ENCODE data around the gene RCHY1.

The RCHY1 gene

DNA sequence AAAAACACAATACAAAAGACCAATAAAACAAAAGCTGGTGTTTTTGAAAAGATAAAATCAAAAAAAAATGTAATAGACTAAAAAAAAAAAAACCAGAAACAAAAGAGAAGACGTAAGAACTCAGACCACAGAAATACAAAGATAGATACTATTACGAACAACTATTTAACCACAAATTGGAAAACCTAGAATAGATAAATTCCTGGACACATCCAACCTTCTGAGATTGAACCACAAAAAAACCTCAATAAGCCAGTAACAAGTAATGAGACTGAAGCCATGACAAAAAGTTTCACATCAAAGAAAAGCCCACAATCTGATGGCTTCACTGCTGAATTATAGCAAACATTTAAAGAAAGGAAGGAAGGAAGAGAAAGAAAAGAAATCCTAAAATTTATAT lies 16.2 kb downstream of the RCHY1 start:
- Mint-ChIP-seq H3K4me1 (peaks cover 27% of the 10 kb centered on the region), H3K36me3 (peaks cover 58% of the 10 kb centered on the region), H3K27me3 (no peaks in the 10 kb centered on the region), H3K27ac (no peak overlapping the region), H3K4me3 (no peak overlapping the region), H3K9me3 (peaks cover 3% of the 10 kb centered on the region)
- ATAC-seq: no peak

DNA sequence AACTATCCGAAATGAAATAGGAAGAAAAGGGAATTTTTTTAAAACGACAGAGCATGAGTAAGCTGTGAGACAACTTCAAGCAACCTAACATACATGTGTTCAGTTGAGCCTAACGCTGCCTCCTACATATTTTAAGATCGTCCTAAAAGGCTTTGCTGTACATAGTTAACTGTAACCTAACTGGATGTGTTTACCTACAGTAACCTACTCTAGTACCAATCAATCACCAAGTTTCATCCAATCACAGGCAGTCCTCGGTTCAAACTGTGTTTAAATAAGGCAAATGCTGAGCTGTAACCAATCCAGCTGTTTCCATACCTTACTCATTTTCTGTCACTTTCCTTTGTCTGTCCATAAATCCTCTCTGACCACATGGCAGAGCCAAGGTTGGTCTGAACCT lies 17.1 kb downstream of the RCHY1 start:
- no peaks in the 10 kb centered on the region for H3K27me3 Mint-ChIP-seq
- ATAC-seq: no peak
- no peak overlapping the region for H3K4me3 Mint-ChIP-seq
- peaks cover 61% of the 10 kb centered on the region for H3K36me3 Mint-ChIP-seq
- peaks cover 27% of the 10 kb centered on the region for H3K4me1 Mint-ChIP-seq
- H3K9me3 Mint-ChIP-seq: peaks cover 3% of the 10 kb centered on the region
- no peak overlapping the region for H3K27ac Mint-ChIP-seq

DNA sequence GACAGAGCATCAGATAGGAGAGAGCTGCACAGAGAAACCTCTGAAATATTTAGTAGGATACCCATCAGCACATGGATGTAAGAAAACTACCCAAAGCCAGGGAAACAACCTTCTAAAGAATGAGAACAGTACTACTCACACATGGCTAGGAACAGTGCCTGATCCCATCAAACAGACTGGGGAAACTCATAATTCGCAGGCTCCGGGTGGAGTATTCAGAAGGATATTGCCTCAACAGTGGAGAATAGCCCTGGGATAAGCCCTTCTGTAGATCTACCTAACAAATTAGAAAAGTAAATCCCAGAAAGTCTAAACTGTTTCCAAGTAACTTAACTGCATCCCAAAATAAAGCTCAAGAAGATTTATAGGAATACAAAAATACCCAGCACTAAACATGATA lies 17.8 kb downstream of the RCHY1 start:
- H3K36me3 Mint-ChIP-seq: peaks cover 64% of the 10 kb centered on the region
- peaks cover 27% of the 10 kb centered on the region for H3K4me1 Mint-ChIP-seq
- peaks cover 3% of the 10 kb centered on the region for H3K9me3 Mint-ChIP-seq
- no peak overlapping the region for H3K4me3 Mint-ChIP-seq
- H3K27me3 Mint-ChIP-seq: no peaks in the 10 kb centered on the region
- ATAC-seq: no peak
- H3K27ac Mint-ChIP-seq: no peak overlapping the region

DNA sequence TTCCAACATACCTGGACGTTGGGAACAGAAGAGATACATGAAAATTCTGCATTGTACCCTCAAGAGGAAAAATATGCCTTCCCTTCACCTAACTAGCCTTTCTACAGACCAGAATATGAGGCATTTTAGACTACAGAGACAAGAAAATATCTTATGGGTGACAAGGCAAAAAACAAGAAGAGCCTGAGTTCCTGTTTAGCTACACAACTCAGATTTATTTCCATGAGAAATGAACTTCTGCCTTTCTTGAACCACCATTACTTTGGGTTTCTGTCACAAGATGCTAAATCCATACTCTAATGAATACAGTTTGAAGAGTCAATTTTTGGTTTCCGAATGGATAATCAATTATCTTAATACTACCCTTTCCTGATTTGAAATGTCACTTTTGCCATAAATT lies 18.7 kb downstream of the RCHY1 start:
- Mint-ChIP-seq H3K27ac (no peak overlapping the region), H3K4me1 (peaks cover 27% of the 10 kb centered on the region), H3K27me3 (no peaks in the 10 kb centered on the region), H3K9me3 (peaks cover 3% of the 10 kb centered on the region), H3K4me3 (no peak overlapping the region), H3K36me3 (peaks cover 67% of the 10 kb centered on the region)
- ATAC-seq: no peak

DNA sequence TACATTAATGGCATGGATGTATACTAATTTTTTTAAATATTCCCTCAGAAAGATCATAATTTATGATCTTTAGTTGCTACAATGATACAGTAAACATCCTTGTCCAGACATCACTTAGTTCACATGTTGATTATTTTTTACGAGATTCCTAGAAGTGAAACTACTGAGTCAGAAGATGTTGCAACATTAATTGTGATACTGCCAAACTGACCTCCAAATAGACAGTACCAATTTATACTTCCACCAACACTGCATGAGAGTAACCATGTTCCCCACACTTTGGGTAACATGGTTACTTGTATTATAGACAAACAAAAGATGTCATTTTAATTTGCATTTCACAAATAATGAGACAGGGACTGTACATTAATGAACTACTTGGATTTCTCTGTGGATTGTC lies 19.6 kb downstream of the RCHY1 start:
- H3K4me1 Mint-ChIP-seq: peaks cover 27% of the 10 kb centered on the region
- H3K4me3 Mint-ChIP-seq: no peak overlapping the region

DNA sequence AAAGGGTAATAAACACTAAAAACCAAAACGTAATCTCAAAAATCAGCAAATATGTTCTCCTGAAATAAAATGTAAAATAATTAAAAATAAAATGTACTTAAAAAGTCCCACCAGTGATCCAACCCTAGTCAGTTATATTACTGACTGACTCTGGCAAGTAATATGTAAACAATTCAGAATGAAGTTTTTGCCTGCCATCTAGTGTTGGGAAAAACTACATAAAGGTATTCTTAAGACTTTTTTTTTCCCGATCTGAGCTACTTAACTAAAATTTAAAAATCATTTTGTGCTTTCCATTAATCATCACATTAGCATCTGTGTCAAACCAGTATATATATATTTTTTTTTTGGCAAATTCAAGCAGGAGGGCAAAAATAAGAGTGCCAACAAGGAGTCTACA lies 24.0 kb downstream of the RCHY1 start:
- Mint-ChIP-seq H3K27ac (no peak overlapping the region), H3K4me3 (no peak overlapping the region), H3K9me3 (no peaks in the 10 kb centered on the region), H3K4me1 (no peaks in the 10 kb centered on the region), H3K27me3 (no peaks in the 10 kb centered on the region), H3K36me3 (peaks cover 27% of the 10 kb centered on the region)
- ATAC-seq: no peak

More for the DNA sequence above, 19.6 kb downstream of the RCHY1 start:
- no peak for ATAC-seq
- Mint-ChIP-seq H3K27me3 (no peaks in the 10 kb centered on the region), H3K36me3 (peaks cover 66% of the 10 kb centered on the region), H3K27ac (no peak overlapping the region), H3K9me3 (peaks cover 3% of the 10 kb centered on the region)

DNA sequence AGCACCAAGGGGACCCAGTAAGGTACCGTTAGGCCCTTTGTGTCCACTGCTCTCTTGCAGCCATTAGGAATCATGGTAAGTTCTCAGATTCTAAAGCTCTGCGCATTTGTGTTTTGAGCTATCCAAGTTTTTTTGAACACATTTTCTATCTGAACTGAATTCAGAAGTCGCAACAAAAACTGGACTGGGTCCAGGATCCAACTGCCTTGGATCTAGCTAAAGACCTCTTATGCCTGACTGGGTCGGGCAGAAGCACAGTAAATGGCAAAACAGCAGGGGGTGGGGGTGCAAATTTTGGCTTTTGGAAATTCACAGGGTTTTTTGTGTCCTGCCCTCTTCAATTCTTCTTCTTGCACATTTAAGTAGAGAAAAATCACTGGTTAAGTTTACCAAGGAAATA lies 30.0 kb downstream of the RCHY1 start:
- Mint-ChIP-seq H3K27me3 (no peaks in the 10 kb centered on the region), H3K27ac (no peak overlapping the region), H3K4me1 (no peaks in the 10 kb centered on the region), H3K36me3 (peaks cover 28% of the 10 kb centered on the region), H3K9me3 (no peaks in the 10 kb centered on the region), H3K4me3 (no peak overlapping the region)
- no peak for ATAC-seq

DNA sequence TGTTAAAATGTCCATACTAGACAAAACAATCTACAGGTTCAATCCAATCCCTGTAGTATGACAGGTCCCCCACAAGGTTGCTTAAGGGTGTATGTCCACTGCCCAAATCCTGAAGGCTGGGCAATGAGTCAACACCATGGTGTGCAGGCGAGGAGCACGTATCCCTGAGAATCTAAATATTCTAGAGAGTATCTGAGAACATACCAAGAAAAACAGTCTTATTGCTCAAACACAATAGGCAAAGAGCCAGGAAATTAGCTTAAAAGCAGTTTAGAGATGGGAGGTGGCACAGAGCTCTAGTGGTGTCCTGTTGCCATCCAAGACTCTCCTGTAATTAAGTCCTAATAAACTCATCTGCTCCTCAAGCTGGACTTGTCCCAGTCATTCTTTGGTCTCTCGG lies 37.0 kb downstream of the RCHY1 start:
- no peak overlapping the region for H3K4me3 Mint-ChIP-seq
- no peak for ATAC-seq
- H3K27ac Mint-ChIP-seq: no peak overlapping the region
- H3K9me3 Mint-ChIP-seq: peaks cover 6% of the 10 kb centered on the region
- peaks cover 4% of the 10 kb centered on the region for H3K4me1 Mint-ChIP-seq
- peaks cover 77% of the 10 kb centered on the region for H3K36me3 Mint-ChIP-seq
- H3K27me3 Mint-ChIP-seq: no peaks in the 10 kb centered on the region

DNA sequence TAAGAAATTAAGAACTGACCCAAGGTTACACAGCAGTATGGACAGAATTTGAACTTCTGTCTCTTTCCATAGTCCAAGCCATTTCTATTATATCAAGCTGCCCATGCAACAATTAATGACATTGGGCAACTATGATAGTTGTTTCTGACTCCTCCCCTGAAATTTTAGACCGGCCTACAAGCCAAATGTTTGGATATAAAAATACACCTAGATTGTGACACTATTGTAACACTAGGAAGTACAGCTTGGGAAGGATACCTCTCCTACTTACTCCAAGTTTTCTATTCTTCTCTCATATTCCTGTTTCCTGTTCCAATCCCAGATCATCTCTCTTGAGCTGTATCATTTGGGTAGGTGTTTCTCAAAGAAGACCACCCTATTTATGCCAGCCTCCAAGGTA lies 43.5 kb downstream of the RCHY1 start:
- H3K9me3 Mint-ChIP-seq: no peaks in the 10 kb centered on the region
- no peaks in the 10 kb centered on the region for H3K27me3 Mint-ChIP-seq
- H3K4me1 Mint-ChIP-seq: peaks cover 3% of the 10 kb centered on the region
- H3K36me3 Mint-ChIP-seq: peaks cover 23% of the 10 kb centered on the region
- no peak for ATAC-seq
- H3K4me3 Mint-ChIP-seq: no peak overlapping the region
- H3K27ac Mint-ChIP-seq: no peak overlapping the region

DNA sequence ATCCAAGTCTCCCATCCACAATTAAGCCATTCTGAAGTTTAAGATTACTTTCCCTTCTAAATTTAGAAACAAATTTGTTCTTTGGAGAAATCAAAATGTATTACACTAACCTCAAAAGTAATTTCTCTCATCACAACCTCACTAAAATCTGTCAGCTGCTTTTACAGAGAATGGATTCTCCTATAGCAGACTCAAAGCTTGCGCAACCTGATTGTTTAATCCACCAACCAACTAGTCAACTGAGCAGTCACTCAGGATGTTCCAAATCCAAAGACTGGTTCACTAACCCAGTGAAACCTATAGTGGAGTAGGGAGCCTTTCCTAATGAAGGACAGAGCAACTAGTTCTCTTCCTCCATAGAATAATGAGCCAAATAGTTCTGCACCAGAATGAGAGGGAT lies 44.3 kb downstream of the RCHY1 start:
- no peak overlapping the region for H3K27ac Mint-ChIP-seq
- H3K4me3 Mint-ChIP-seq: no peak overlapping the region
- H3K36me3 Mint-ChIP-seq: peaks cover 16% of the 10 kb centered on the region
- ATAC-seq: no peak
- no peaks in the 10 kb centered on the region for H3K27me3 Mint-ChIP-seq
- H3K4me1 Mint-ChIP-seq: no peaks in the 10 kb centered on the region
- no peaks in the 10 kb centered on the region for H3K9me3 Mint-ChIP-seq

DNA sequence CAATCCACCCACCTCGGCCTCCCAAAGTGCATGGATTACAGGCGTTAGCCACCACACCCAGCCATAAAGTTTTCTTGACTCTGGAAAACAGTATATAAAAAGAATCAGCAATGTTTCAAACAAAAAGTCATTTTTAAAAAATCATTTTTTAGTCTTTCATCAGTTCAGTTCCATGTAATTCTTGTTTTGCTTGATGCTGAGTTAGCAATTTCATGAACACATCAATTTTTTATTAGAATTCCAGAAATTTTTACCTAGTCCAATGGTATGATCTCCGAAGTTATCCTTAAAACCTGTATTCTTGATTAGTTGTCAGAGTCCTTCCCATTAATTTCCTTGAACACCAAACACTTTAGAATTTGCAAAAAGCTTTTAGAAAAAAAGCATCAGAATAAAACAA lies 56.8 kb downstream of the RCHY1 start:
- H3K4me1 Mint-ChIP-seq: no peaks in the 10 kb centered on the region
- H3K9me3 Mint-ChIP-seq: peaks cover 4% of the 10 kb centered on the region
- H3K27me3 Mint-ChIP-seq: peaks cover 34% of the 10 kb centered on the region
- ATAC-seq: no peak
- no peak overlapping the region for H3K4me3 Mint-ChIP-seq
- no peak overlapping the region for H3K27ac Mint-ChIP-seq
- H3K36me3 Mint-ChIP-seq: no peaks in the 10 kb centered on the region

DNA sequence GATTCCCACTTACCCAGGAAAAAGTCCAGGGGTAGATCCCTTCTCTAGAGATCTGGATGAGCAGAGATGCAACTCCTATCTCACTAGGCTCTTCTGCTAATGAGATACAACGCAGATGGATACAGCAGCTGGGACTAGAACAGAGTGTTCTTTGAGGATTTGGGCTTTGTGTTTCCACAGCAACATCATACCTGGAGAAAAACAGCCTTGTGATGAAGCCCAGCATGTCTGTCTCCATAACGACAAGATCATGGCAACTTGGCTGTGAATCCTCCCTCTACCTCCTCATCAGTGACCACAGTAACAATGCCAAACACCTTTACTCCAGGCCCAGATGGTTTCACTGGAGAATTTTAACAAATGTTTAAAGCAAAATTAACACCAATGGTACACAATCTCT lies 80.1 kb downstream of the RCHY1 start:
- Mint-ChIP-seq H3K27me3 (peaks cover 63% of the 10 kb centered on the region), H3K4me1 (peaks cover 7% of the 10 kb centered on the region), H3K9me3 (peaks cover 16% of the 10 kb centered on the region), H3K36me3 (no peaks in the 10 kb centered on the region), H3K4me3 (no peak overlapping the region), H3K27ac (no peak overlapping the region)
- ATAC-seq: no peak

DNA sequence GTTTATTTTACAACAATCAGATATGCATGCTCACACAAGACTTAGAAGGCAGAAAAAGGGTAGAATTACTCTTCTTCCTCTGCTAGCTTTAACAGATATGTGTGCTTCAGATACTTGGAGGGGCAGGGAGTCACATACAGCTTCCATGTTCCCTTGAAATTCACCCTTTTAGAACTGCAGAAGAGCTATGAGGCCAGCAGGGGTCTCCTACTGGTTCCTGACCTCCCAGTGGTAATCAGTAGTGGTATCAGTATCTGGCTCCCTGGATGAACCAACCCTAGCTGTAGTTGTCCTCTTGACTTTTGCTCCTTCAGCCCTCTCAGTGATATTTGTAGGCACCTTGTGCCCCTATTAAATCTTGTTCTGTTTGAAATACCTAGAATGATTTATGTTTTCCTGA lies 81.5 kb downstream of the RCHY1 start:
- no peak overlapping the region for H3K4me3 Mint-ChIP-seq
- no peaks in the 10 kb centered on the region for H3K36me3 Mint-ChIP-seq
- H3K4me1 Mint-ChIP-seq: peaks cover 7% of the 10 kb centered on the region
- peaks cover 13% of the 10 kb centered on the region for H3K9me3 Mint-ChIP-seq
- peaks cover 63% of the 10 kb centered on the region for H3K27me3 Mint-ChIP-seq
- no peak overlapping the region for H3K27ac Mint-ChIP-seq
- no peak for ATAC-seq

DNA sequence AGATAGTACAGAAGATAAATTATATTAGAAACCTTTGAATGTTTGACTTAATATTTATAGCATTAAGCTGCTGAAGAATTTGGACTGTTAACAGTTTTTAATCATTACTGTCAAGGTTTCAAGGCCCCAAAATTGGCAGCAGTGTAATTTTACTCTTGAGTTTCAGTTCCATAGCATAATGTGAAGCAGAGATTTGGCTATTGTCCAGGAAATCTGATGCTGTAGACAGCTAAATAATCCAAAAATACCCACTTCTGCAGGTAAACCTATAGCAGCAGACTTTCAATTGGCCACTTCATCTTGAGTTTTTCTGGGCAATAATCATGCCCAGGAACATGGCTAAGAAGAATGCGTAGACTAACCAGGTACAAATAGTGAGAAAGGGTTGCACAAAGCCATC lies 85.0 kb downstream of the RCHY1 start:
- peaks cover 37% of the 10 kb centered on the region for H3K27me3 Mint-ChIP-seq
- no peak overlapping the region for H3K4me3 Mint-ChIP-seq
- peaks cover 3% of the 10 kb centered on the region for H3K9me3 Mint-ChIP-seq
- ATAC-seq: no peak
- H3K36me3 Mint-ChIP-seq: no peaks in the 10 kb centered on the region
- no peak overlapping the region for H3K27ac Mint-ChIP-seq
- peaks cover 7% of the 10 kb centered on the region for H3K4me1 Mint-ChIP-seq

Data from stimulated activated memory B cell treated with anti-CD40 and anti-IgM and Interleukin-4, amounts not matched to agents 10 μg/mL and 1 μg/mL and 100 μg/mL, for 72 hours (primary cell).